Smooth muscle cell of the brain vasculature (primary cell): ENCODE measurements around the gene C1orf105.
"Not testable (repeated sequence)": the region's sequence is repeated elsewhere in the genome, so short reads cannot be mapped to it uniquely, and the experiment has no call there.

ENCODE experiments used
- DNase-seq: peaks from one replicate; pipeline ENCODE4 v3.0.0-alpha.2; 2012; ENCODE audit warnings: low read depth, low spot score

The C1orf105 gene

DNA sequence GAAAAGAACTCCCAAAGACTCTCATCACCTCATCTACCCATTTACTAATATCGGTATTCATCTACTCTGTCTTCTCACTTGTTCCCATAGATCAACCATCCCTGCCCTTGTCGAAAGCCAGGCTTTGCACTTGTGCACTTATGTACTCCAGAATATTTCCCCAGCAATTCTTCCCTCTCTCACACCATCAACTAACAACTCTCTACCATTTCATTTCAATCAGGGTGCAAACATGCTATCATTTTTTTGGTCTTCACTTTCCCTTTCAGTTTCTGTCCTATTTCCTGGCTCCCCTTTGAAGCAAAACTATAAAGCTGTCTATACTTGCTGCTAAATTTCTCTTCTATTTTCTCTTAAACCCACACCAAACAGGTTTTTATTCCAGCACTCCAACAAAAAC, 6.7 kb downstream of the C1orf105 start:
- DNase-seq = no peak

GRCh38 chr1:172429331-172430127, 9.0 kb downstream of the C1orf105 start:
- peak; percentile 55 for DNase-seq

DNA sequence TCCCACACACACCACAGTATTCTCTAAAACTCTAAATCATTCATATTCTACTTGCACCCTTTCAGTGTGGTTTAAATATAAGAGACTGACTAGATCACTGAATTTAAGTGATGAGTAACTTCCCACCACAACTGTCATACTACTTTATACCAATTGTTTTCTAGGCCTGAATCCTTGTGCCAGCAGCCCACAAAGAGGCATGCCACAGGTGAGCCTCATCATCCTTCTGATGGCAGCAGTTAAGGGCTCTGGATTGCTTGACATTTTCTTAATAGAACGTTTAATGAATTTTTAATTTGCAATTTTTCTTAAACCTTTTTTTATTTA, 9.6 kb downstream of the C1orf105 start:
- no peak for DNase-seq

GRCh38 chr1:172431204-172431603, 10.7 kb downstream of the C1orf105 start:
- no peak for DNase-seq

DNA sequence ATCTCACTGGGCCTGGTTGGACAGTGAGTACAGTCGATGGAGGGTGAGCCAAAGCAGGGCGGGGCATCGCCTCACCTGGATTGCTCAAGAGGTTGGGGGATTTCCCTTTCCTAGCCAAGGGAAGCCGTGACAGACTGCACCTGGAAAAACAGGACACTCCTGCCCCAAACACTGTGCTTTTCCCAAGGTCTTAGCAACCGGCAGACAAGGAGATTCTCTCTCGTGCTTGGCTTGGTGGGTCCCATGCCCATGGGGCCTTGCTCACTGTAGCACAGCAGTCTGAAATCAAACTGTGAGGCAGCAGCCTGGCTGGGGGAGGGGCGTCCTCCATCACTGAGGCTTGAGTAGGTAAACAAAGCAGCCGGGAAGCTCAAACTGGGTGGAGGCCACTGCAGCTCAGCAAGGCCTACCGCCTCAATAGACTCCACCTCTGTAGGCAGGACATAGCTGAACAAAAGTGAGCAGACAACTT, 11.3 kb downstream of the C1orf105 start:
- no peak for DNase-seq

GRCh38 chr1:172437183-172437582, 16.7 kb downstream of the C1orf105 start:
- DNase-seq = not testable (repeated sequence)

GRCh38 chr1:172442404-172442803, 21.9 kb downstream of the C1orf105 start:
- no peak for DNase-seq

- no peak for DNase-seq
These were observed 22.5 kb downstream of the C1orf105 start for GRCh38 chr1:172442843-172443565.

DNA sequence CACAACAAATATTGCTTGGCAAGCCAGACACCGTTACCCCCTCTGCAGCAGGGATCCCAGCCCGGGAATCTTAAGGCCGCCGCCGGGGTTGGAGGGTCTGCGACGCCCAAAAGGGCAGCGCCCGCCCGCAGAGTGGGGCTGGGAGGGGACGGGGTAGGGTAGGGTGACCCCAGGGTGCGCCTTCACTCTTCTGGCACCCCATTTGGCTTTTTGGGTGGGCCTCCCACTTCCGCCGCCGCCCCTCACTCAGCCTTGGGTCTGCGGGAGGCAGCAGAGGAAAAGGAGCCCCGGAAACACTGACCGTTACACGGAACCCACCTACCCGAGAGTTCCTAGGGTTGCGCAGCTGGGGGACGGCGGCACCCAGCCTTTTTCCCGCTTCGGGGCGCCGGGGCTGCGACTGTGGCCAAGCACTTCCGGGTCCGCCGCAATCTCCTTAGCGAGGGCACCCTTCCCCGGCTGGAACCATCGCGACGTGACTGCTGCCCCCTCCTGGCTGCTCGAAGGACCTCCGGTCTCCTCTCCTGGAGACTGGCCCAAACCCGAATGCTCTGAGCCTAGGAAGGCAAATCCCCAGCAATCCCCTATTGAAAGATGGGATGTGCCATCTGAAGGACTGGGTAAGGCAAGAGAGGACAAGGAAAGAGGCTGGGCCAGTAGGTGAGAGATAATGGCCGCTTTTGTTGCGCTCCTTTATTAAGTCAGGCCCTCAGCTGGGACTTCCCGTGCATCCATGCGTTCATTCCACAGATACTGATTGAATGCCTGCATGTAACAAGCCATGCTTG, 23.4 kb downstream of the C1orf105 start, which contains the start of gene PIGC:
Gene PIGC, minus strand, starts transcription at position 404 of the 788 bp plus-strand sequence. CDS start 1,447 bp downstream, outside the sequence.
- DNase-seq = peak; percentile 54

GRCh38 chr1:172446547-172446946, 26.1 kb downstream of the C1orf105 start:
- DNase-seq = no peak

DNA sequence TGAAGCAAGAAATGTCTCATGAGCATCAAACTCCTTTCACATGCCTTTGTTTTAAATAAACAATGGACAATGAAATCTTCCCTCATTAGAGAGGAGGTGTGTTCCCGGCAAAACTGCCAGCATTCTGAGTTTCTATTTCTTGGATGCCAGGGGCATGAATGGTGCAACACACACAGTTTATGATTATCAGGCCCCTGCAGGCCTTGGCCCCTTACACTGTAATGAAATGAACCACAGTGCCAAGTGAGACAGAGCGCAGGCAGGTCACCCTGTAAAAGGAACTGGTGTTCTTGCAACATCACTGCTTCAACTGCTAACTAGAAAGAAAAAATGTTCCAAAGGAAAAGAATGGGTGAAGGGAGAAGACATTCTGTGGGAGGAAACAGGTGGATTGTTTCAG, 27.2 kb downstream of the C1orf105 start:
- no peak for DNase-seq

DNA sequence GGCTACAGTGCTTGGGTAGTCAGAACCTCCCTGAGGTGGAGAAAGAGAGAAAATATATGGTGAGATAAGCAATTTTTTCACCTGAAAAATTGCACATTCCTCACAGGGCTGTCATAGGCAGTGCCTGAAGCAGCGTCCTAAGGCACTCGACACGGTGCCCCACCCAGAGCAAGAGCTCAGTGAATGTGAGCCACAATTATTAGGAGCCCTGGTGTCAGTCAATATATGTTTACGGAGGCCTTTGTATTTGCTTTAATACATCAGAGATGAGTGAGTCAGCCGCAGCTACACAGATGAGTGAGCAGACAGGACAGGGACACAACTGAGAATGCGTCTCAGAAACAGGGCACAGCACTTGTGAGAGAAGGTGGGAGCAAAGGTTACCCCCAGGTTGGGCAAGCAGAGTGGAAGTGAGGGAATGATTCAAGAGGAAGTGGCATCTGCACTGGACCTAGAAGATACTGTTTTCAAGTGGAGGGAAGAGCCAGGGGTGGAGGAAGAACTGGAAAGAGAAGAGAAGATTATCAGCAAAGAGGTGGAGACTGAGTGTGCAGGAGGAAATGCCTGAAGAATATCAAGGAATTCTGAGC, 28.6 kb downstream of the C1orf105 start:
- DNase-seq = no peak

DNA sequence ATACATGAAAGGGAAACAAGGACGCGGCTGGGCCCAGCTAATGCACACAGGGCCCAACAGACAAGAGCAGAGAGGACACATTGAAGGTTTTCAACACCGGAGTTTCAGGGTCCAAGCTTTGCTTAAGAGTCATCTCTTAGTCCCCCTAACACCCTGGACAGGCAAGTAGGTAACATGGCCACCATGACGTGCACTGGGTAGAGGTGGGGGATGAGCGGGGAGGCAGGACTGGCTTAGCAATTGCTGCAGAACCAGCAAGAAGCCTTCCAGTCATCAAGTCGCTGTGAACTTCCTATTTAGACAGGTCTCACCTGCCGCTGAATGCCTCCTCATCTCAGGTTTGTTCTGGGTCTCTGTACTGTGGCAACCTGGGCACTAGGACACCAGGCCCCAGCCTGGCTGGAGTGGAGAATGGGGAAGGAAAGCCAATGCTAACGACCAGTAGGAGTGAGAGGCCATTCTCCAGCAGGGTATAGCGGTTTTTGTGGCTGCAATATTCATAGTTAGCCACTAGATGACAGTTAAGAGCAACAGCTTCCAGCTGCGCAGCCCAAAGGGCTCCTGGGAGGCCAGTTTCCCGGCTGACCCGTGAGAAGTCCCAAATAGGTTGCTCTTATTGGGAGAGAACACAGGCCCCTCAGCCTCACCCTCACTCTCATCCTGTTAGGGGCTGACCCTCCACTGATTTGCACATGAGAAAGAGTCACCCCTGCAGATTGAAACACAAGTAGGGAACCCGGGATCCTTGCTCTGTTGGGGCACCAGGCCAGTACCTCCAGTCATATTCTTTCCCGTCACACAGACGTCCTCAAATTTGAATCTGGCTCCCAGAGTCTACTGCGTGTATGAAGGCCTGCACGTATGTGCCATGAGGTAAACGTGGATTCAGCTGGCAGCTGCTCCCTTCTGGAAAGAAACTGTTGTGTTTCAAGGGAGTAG, 29.4 kb downstream of the C1orf105 start:
- no peak for DNase-seq

DNA sequence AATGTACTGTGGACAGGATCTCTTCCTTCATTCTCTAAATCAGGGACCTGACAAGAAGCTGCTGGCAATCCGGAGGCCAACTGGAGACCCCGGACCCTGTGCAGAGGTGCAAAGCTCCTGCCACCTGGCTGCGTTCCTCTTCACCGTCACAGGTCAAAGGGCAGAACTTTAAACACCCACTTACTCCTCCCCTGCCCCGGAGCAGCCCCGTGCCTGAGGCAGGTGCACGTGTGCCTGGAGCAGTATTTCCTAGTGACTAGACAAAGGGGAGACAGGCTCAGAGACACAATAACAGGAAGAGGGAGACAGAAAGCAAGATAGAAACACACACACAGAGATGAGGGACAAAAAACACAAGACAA, 30.0 kb downstream of the C1orf105 start:
- no peak for DNase-seq

GRCh38 chr1:172451002-172451443, 30.5 kb downstream of the C1orf105 start:
- no peak for DNase-seq

- no peak for DNase-seq
These were observed 32.2 kb downstream of the C1orf105 start for GRCh38 chr1:172452536-172453152.

- no peak for DNase-seq
These were observed 32.7 kb downstream of the C1orf105 start for GRCh38 chr1:172453153-172453545.

GRCh38 chr1:172453607-172454006, 33.1 kb downstream of the C1orf105 start:
- DNase-seq = no peak

DNA sequence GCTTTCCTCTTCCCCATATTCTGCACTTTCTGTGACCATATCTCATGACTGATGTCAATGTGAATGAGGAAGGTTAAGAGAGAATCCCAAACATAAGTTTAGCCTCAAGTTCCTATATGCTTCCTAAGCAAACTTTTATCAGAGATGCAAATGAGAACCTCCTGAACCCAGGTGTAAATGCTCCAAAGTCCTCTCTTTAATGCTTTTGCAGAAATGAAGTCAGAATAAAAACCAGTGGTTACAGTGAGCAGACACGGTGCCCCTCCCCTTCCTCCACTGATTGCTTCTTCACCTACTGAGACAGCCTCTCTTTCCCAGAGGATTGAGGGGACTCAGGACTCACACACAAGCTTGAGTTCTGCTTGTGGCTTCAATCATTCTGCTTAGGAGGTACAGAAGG, 35.0 kb downstream of the C1orf105 start:
- DNase-seq = no peak

DNA sequence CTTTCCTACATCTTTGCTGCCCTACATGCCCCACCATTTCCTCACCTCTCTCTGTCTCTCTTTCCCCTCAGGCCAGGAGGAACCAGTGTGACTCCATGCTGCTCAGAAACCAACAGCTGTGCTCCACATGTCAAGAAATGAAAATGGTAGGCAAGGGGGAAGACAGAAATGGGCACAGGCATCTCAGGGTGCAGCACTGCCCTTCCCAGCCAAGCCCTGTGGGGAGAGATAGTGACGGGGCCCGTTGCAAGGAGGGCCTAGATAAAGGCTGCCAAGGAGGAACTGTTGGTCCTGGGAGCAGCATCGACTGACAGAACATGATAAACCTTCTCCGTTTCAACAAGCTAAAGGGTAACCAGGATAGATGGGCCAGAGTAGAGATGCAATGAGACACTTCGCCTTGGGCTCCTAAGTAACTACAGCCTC, 35.9 kb downstream of the C1orf105 start:
- DNase-seq = no peak
